MV-4-11 (cell line): ENCODE measurements around the gene ZNF462.
A peak's percentile ranks its signal among the peaks of the same experiment; 100 is the strongest.

Experiments
- DNase-seq: peaks from one replicate; lab custom pipeline; 2025; lab: John Stamatoyannopoulos, UW

Gene ZNF462

DNA sequence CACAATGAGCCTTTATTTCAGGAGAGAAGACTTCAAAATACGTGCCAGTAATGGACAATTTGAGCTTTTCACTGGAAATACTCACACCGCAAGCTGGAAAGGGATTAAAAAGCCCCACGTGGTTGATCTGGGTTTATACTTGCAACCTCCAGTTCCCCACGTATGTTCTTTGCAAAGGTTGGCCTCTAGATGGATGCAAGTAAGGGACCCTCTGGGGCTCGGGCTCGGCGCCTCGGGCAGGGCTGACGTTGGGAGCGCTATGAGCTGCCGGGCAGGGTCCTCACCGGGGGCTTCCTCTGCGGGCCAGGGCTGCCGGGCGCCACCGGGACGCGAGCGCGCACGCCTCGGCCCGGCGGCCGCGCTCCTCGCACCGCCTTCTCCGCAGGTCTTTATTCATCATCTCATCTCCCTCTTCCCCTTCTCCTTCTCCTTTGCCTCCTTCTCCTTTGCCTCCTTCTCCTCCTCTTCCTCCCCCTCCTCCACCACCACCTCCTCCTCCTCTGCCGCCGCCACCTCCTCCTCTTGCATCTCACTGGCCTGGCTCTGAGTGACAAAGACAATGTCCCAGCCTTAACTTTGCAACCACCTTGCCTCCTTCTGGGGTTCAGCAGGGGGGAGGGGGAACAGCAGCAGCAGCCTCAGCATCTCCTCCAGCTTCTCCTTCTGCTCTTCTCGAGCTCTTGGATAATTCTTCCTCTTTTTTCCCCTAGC lies 701 bp upstream of the ZNF462 start:
- no peak for DNase-seq

DNA sequence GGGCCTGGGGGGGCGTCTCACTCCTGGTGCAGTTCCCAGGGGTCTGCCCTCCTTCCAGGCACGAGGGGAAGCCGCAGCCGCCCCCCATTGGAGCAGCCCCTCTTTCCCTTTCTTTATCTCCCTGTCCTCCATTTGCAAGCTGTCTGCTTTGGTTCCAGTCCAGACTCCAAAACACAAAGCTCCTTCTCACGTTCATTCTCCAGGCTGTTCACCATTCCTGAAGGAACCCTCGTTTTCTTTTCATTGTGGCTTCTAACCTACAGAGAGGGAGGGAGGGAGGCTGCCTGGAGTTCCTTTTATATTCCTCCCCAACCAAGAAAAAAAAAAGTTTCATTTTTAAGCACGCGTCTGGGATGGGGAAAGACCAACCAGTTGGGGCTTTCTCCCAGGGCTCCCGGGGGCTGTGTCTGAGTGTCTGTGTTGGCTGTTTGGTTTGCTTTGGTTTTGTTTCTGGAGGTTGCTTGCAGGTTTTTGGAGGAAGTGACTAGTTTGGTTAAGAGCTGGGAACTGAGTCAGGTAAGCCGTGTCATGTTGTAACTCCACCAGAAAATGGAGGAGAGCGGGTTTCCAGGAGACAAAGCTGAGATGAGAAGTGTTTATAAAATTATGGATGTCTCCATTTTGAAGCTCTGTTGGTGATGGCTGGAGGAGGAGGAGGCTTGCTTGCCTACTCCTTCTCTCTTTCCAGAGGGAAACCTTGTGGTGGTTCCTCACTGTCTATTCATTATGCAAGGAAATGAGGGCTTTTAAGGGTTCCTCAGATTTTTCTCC lies 1.6 kb downstream of the ZNF462 start:
- DNase-seq: no peak

- no peak for DNase-seq
Measured at GRCh38 chr9:106866243-106866642, 3.3 kb downstream of the ZNF462 start.

- no peak for DNase-seq
Measured at GRCh38 chr9:106867286-106867685, 4.3 kb downstream of the ZNF462 start.

- no peak for DNase-seq
Measured at GRCh38 chr9:106868087-106868486, 5.1 kb downstream of the ZNF462 start.

DNA sequence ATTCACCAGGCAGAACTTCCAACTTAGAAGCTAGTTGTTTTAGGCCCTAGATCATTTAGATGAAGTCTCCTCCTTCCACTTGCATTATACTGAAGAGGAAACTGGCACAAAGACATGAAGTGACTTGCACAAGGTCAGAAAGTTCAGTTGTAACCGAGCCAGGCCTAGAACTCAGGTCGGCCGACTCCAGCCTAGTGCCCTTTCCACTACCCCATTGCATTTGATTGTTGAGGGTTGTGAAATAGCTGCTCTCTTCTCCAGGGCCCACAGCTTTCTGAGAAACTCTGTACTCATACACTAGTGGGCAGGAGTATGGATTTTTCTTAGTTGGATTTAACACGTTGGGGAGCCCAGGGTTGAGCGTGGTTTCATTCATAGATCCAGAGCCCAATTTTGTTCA lies 5.6 kb downstream of the ZNF462 start:
- peak; percentile 68 for DNase-seq

DNA sequence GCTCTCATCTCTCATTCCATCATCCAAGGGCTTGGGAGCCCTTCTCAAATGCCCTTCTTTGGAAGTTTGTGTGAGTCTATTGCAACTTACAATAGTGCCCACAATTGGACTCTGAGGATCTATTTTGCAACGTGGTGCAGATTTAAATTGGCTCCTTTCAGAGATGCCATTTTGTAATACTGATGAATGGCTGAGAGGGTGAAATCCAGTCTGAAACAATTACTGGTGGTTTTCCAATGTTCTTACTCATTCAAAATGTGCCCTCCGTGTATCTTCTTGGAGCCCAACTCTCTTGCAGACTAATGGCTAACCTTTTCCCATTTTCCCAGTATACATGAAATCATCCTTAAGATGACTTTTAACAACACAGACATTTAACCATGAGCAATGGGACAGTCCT lies 6.1 kb downstream of the ZNF462 start:
- no peak for DNase-seq

DNA sequence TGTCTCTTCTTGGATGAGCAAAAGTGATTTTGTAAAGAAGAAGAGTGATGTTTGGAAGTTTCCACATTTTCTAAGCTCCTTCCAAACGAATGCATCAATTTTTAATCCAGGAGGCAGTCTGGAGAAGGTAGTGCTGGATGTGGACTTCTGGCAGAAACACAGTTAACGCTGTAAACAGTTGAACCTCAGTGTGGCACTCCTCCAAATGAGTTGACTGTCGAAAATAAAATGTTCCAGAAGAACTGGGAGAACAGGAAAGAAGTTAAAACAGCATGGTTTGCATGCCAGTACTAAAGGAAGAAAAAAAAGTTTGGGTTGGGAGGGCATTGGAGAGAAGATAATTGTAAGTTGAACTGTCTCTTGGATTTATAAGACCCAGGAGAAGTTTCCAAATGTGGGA lies 6.5 kb downstream of the ZNF462 start:
- DNase-seq: no peak

DNA sequence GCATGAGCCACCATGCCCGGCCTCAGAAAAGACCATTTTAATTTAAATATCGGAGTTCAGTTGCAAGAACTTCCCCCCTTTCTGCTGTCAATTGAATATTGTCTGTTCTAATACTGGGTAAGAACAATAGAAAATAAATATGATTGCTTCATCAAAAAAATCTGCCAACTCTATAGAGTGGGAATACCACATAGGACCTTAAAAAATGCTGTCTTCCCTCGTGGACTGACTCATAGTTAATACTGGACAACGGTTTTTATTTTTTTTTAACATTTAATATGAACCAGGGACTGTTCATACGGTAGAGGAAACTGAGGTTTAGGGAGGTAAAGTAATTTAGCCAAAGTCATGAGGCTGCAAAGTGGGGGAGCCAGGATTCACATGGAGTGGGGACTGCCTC lies 9.7 kb downstream of the ZNF462 start:
- no peak for DNase-seq

GRCh38 chr9:106874031-106874430 lies 11.1 kb downstream of the ZNF462 start:
- DNase-seq: no peak

- no peak for DNase-seq
Measured at GRCh38 chr9:106874652-106875051, 11.7 kb downstream of the ZNF462 start.

- no peak for DNase-seq
Measured at GRCh38 chr9:106875529-106875928, 12.6 kb downstream of the ZNF462 start.

DNA sequence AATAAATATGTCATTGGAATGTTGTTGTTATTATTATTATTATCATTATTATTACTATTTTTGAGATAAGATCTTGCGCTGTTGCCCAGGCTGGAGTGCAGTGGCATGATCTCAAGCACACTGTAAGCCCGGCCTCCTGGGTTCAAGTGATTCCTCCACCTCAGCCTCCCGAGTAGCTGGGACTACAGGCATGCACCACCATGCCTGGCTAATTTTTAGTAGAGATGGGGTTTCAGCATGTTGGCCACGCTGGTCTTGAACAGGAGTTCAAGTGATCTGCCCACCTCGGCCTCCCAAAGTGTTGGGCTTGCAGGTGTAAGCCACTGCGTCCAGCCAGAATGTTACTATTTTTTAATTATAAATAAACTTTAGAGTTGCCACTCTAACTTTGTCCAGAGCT lies 14.4 kb downstream of the ZNF462 start:
- no peak for DNase-seq

- no peak for DNase-seq
Measured at GRCh38 chr9:106878081-106878837, 15.3 kb downstream of the ZNF462 start.

GRCh38 chr9:106878934-106879333 lies 16.0 kb downstream of the ZNF462 start:
- DNase-seq: no peak

- DNase-seq: no peak
Measured at GRCh38 chr9:106879439-106879882, 16.5 kb downstream of the ZNF462 start.

DNA sequence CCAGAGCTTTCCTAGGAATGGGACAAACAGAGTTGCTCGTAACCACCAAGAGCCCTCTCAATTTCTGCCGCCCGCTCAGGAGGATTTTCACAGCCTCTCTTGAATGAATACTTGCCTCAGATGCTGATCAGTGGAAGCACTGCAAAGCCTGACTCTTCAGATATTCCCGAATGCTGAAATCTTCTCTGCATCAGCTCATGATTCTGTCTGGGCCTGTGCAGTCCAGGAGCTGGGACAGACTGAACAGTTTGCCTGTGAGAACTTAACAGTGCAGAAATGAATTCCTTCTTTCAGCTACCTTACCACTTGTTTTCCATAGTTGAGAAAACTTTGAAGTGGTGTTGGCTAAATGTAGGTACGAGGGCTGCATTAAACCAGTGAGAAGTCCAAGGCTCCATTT lies 17.1 kb downstream of the ZNF462 start:
- no peak for DNase-seq

GRCh38 chr9:106880863-106881262 lies 17.9 kb downstream of the ZNF462 start:
- DNase-seq: no peak

- no peak for DNase-seq
Measured at GRCh38 chr9:106883030-106883429, 20.1 kb downstream of the ZNF462 start.

- DNase-seq: peak; percentile 16
Measured at GRCh38 chr9:106883626-106884190, 20.7 kb downstream of the ZNF462 start.

DNA sequence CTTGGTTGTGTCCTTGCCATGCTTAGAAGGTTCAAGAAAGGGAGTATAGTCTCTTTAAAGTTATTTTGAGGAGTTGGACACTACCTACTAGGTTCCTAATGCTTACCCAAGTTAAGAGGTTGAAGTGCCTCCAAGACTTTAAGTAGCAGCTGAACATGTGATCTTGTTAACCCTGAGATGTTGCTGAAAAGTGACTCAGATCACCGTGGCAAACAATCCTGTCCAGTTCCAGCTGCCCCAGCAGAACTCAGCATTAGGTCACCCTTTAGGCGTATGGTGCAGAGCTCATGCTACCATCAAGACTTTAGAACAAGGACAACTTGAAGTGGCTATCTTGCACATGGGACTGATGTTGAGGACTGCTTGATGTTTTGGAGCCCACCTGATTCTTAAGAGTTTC lies 22.5 kb downstream of the ZNF462 start:
- DNase-seq: no peak
